ENCODE data around the gene DFFB. TPM values are rescaled to one million over a fixed set of nuclear protein-coding genes. Genes with fewer than 3 reads are reported as not detected.

DFFB gene
- polyA plus RNA-seq, 1 donor from 2014 or later: 20.2 TPM

- Histone ChIP-seq H3K27me3 (ENCODE audit: insufficient read depth, low read depth, low read length) (no peaks in the 10 kb centered on the region), H3K36me3 (ENCODE audit: insufficient read depth, low read length) (no peaks in the 10 kb centered on the region), H3K9ac (ENCODE audit: low read length) (no peak overlapping the region), H3F3A (ENCODE audit: insufficient read depth, low read length, poor library complexity, severe bottlenecking) (no peaks in the 10 kb centered on the region), H3K9me2 (ENCODE audit: insufficient read depth, low read length) (no peaks in the 10 kb centered on the region), H2AFZ (ENCODE audit: low read depth, low read length) (no peak overlapping the region), H3K4me3 (ENCODE audit: low read length) (no peak overlapping the region), H3K27ac (ENCODE audit: low read length) (no peak overlapping the region), H3K9me3 (ENCODE audit: low read length) (no peaks in the 10 kb centered on the region), H3K4me2 (ENCODE audit: low read length) (no peak overlapping the region), H4K20me1 (ENCODE audit: insufficient read depth) (no peaks in the 10 kb centered on the region), H3K79me2 (replicated peaks; ENCODE audit: insufficient read depth, low read length) (no peaks in the 10 kb centered on the region)
- TF ChIP-seq SMC3 (conservative IDR thresholded peaks at IDR 0.05; ENCODE audit: poor library complexity): no peak
- no peak for TF ChIP-seq EP300 (conservative IDR thresholded peaks at IDR 0.05; ENCODE audit: poor library complexity, severe bottlenecking)
- no peak for TF ChIP-seq CTCF (IDR thresholded peaks at IDR 0.05; ENCODE audit: poor library complexity, severe bottlenecking)
- no peak for TF ChIP-seq MXI1 (conservative IDR thresholded peaks at IDR 0.05; ENCODE audit: poor library complexity, severe bottlenecking)
- TF ChIP-seq TAF1 (IDR thresholded peaks at IDR 0.05; ENCODE audit: low read depth): no peak
- no peak for TF ChIP-seq POLR2AphosphoS5 (IDR thresholded peaks at IDR 0.05)
- no peak for TF ChIP-seq RAD21 (conservative IDR thresholded peaks at IDR 0.05)
- TF ChIP-seq EZH2 (IDR thresholded peaks at IDR 0.05; ENCODE audit: borderline replicate concordance, insufficient read depth, low read length, poor library complexity, severe bottlenecking): no peak
- TF ChIP-seq REST (IDR thresholded peaks at IDR 0.05; ENCODE audit: borderline replicate concordance): no peak
Observed at GRCh38 chr1:3871451-3871805, 14.2 kb downstream of the DFFB start.

GRCh38 chr1:3872546-3872945, 15.3 kb downstream of the DFFB start:
- Histone ChIP-seq H3K9me3 (ENCODE audit: low read length) (no peaks in the 10 kb centered on the region), H3K27ac (ENCODE audit: low read length) (no peak overlapping the region), H3K9ac (ENCODE audit: low read length) (no peak overlapping the region), H3K27me3 (ENCODE audit: insufficient read depth, low read depth, low read length) (no peaks in the 10 kb centered on the region), H3K36me3 (ENCODE audit: insufficient read depth, low read length) (no peaks in the 10 kb centered on the region), H3K9me2 (ENCODE audit: insufficient read depth, low read length) (no peaks in the 10 kb centered on the region), H3K79me2 (replicated peaks; ENCODE audit: insufficient read depth, low read length) (no peaks in the 10 kb centered on the region), H3K4me2 (ENCODE audit: low read length) (no peak overlapping the region), H4K20me1 (ENCODE audit: insufficient read depth) (no peaks in the 10 kb centered on the region), H2AFZ (ENCODE audit: low read depth, low read length) (no peak overlapping the region), H3F3A (ENCODE audit: insufficient read depth, low read length, poor library complexity, severe bottlenecking) (no peaks in the 10 kb centered on the region), H3K4me3 (ENCODE audit: low read length) (no peak overlapping the region)
- TF ChIP-seq CTCF (IDR thresholded peaks at IDR 0.05; ENCODE audit: poor library complexity, severe bottlenecking) (no peak), POLR2AphosphoS5 (IDR thresholded peaks at IDR 0.05) (no peak), SMC3 (conservative IDR thresholded peaks at IDR 0.05; ENCODE audit: poor library complexity) (no peak), MXI1 (conservative IDR thresholded peaks at IDR 0.05; ENCODE audit: poor library complexity, severe bottlenecking) (no peak), TAF1 (IDR thresholded peaks at IDR 0.05; ENCODE audit: low read depth) (no peak), REST (IDR thresholded peaks at IDR 0.05; ENCODE audit: borderline replicate concordance) (no peak), EZH2 (IDR thresholded peaks at IDR 0.05; ENCODE audit: borderline replicate concordance, insufficient read depth, low read length, poor library complexity, severe bottlenecking) (no peak), RAD21 (conservative IDR thresholded peaks at IDR 0.05) (no peak), EP300 (conservative IDR thresholded peaks at IDR 0.05; ENCODE audit: poor library complexity, severe bottlenecking) (no peak)

Data from neural cell (in vitro differentiated cells).